Tibial nerve (tissue), 4 donors: Measurements from ENCODE around the gene MEIS1. TPM values are rescaled to one million over a fixed set of nuclear protein-coding genes. Genes with fewer than 3 reads are reported as not detected.

Source experiments
- DNase-seq, 2 donors: peaks; one replicate each; pipeline ENCODE4 v3.0.0-alpha.2; 2019; ENCODE audit warnings: low spot score in 2 of 2
- H3K27ac ChIP-seq, 4 donors: fragments of 200-600 bp; sonication (generic) in 3 of 4; one replicate each; pipeline ENCODE4 v1.5.1; 2017 to 2019; ENCODE audit warnings: mild to moderate bottlenecking in 1 of 4
- H3K27me3 ChIP-seq, 2 donors: fragments of 200-600 bp; sonication (generic) in 1 of 2; one replicate each; pipeline versions ENCODE4 v1.5.1 to v1.6.0; 2017 to 2019
- H3K36me3 ChIP-seq, 3 donors: fragments of 200-600 bp; sonication (generic); one replicate each; pipeline ENCODE4 v1.5.1; 2018 to 2019
- H3K4me1 ChIP-seq, 4 donors: fragments of 200-600 bp; sonication (generic) in 3 of 4; one replicate each; pipeline ENCODE4 v1.5.1; 2017 to 2019
- H3K4me3 ChIP-seq, 4 donors: fragments of 200-600 bp; sonication (generic) in 3 of 4; one replicate each; pipeline ENCODE4 v1.5.1; 2017 to 2019; ENCODE audit warnings: mild to moderate bottlenecking in 1 of 4, moderate library complexity in 1 of 4
- H3K9me3 ChIP-seq, 4 donors: fragments of 200-600 bp; sonication (generic) in 3 of 4; one replicate each; pipeline ENCODE4 v1.5.1; 2017 to 2019
- EP300 ChIP-seq, 2 donors: sonication (generic); formaldehyde crosslinking; IDR thresholded peaks; one replicate each; pipeline ENCODE4 v1.6.1; 2017; ENCODE audit warnings: antibody characterized with exemption in 2 of 2, mild to moderate bottlenecking in 1 of 2
- POLR2A ChIP-seq, 2 donors: fragments of 450-650 bp; IDR thresholded peaks; one replicate each; pipeline ENCODE4 v1.6.1; 2017; ENCODE audit warnings: antibody characterized with exemption in 2 of 2, mild to moderate bottlenecking in 2 of 2, moderate library complexity in 2 of 2
- WGBS, 2 donors: methylation state at CpG; one replicate each; pipeline ENCODE4 v1.1.5; 2018; 5-methylcytosine and 5-hydroxymethylcytosine counted together
- total RNA-seq, 4 donors: library from RNA; depleted of rRNA; stranded (reverse); fragments of >200 nt; gene quantifications; one replicate each; pipeline ENCODE4 v1.1.0, GENCODE V29; 2016
- TF ChIP-seq, protein P1 (sequence below), 5 experiments: fragments of 200-600 bp in 3 of 5; fragments of 450-650 bp in 2 of 5; sonication (generic) in 3 of 5; IDR thresholded peaks; one replicate each; pipeline ENCODE4 v1.5.1; 2016 to 2019; ENCODE audit warnings: antibody characterized with exemption in 5 of 5, mild to moderate bottlenecking in 3 of 5, moderate library complexity in 2 of 5

MEIS1 gene
- total RNA-seq, 4 donors from 2014 or later = 9.0 to 18.4 (median 12.5) TPM

DNA sequence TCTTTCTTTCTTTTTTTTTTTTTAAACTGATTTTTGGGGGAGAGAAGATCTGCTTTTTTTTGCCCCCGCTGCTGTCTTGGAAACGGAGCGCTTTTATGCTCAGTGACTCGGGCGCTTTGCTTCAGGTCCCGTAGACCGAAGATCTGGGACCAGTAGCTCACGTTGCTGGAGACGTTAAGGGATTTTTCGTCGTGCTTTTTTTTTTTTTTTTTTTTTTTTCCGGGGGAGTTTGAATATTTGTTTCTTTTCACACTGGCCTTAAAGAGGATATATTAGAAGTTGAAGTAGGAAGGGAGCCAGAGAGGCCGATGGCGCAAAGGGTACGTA lies 587 bp downstream of the MEIS1 start:
- H3K27me3 ChIP-seq = peaks cover 0 to 9% of the 10 kb centered on the region in 2 donors
- no peaks in the 10 kb centered on the region for H3K9me3 ChIP-seq
- peak overlapping the region; percentile 48 to 74 (median 62) for H3K4me3 ChIP-seq
- WGBS, 2 donors = 3 to 7% methylated on average over 15 of the region's 15 CpGs
- H3K36me3 ChIP-seq = no peaks in the 10 kb centered on the region
- TF ChIP-seq, protein P1, sequence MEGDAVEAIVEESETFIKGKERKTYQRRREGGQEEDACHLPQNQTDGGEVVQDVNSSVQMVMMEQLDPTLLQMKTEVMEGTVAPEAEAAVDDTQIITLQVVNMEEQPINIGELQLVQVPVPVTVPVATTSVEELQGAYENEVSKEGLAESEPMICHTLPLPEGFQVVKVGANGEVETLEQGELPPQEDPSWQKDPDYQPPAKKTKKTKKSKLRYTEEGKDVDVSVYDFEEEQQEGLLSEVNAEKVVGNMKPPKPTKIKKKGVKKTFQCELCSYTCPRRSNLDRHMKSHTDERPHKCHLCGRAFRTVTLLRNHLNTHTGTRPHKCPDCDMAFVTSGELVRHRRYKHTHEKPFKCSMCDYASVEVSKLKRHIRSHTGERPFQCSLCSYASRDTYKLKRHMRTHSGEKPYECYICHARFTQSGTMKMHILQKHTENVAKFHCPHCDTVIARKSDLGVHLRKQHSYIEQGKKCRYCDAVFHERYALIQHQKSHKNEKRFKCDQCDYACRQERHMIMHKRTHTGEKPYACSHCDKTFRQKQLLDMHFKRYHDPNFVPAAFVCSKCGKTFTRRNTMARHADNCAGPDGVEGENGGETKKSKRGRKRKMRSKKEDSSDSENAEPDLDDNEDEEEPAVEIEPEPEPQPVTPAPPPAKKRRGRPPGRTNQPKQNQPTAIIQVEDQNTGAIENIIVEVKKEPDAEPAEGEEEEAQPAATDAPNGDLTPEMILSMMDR (IDR thresholded peaks at IDR 0.05) = no peak
- TF ChIP-seq POLR2A (IDR thresholded peaks at IDR 0.05) = no peak
- TF ChIP-seq EP300 (IDR thresholded peaks at IDR 0.05) = no peak
- H3K27ac ChIP-seq = peak overlapping the region in 3 of 4 donors; percentile 77 to 88 (median 81)
- DNase-seq = no peak
- H3K4me1 ChIP-seq = peaks cover 0 to 49% (median 6%) of the 10 kb centered on the region in 4 donors

DNA sequence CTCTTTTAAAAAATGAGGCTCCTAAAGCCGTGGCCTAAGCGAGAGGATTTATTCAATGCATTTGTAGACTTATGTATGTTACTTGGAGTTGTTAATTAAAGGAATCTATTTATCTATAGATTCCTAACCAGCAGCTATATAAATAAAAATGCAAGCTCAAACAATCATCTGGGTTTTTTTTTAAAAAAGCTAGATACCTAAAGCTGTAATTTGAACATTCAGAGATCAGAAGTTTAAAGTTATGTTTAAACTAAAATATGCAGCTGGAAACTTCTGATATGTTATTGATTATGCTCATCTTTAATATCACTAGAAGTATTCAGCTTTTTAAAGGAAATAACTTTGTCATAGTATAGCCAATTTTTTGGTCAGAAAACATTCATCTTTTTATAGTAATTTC lies 1.0 kb downstream of the MEIS1 start:
- TF ChIP-seq EP300 (IDR thresholded peaks at IDR 0.05) = no peak
- TF ChIP-seq, protein P1 (IDR thresholded peaks at IDR 0.05) = no peak
- TF ChIP-seq POLR2A (IDR thresholded peaks at IDR 0.05) = no peak
- H3K4me1 ChIP-seq = peaks cover 0 to 53% (median 6%) of the 10 kb centered on the region in 4 donors
- no peaks in the 10 kb centered on the region for H3K36me3 ChIP-seq
- peaks cover 0 to 9% of the 10 kb centered on the region in 2 donors for H3K27me3 ChIP-seq
- DNase-seq = no peak
- H3K4me3 ChIP-seq = peak overlapping the region; percentile 48 to 74 (median 62)
- WGBS, 2 donors = 13 to 21% methylated on average over 2 of the region's 2 CpGs
- peak overlapping the region in 3 of 4 donors; percentile 77 to 88 (median 81) for H3K27ac ChIP-seq
- H3K9me3 ChIP-seq = no peaks in the 10 kb centered on the region

DNA sequence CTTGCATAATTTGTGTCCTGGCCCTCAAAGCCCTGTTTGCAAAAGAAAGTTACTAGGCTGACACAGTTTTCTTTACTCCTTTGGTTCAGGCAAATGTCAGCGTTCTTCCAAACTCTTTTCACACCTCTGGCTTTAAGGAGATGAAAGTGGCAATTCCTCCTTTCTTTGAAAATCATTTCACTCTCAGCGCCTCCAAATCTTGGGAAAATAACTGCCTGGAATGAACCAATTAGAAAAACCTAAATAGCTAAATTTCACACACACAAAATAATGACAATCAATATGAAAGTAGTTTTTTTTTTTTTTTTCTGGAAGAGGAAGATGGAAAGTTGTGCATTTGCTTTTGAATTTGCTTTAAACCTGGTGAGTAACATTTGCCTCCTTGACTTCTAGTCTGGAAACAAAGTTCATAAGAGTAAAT lies 1.7 kb downstream of the MEIS1 start:
- Histone ChIP-seq H3K27me3 (peaks cover 0 to 9% of the 10 kb centered on the region in 2 donors), H3K36me3 (no peaks in the 10 kb centered on the region), H3K9me3 (no peaks in the 10 kb centered on the region), H3K4me1 (peaks cover 0 to 56% (median 6%) of the 10 kb centered on the region in 4 donors), H3K4me3 (peak overlapping the region in 3 of 4 donors; percentile 7 to 74 (median 47)), H3K27ac (peak overlapping the region in 2 of 4 donors; percentile 42 to 59)
- TF ChIP-seq, protein P1 (IDR thresholded peaks at IDR 0.05) = no peak
- no peak for TF ChIP-seq POLR2A (IDR thresholded peaks at IDR 0.05)
- no peak for TF ChIP-seq EP300 (IDR thresholded peaks at IDR 0.05)
- 54% methylated on average over 2 of the region's 2 CpGs for WGBS, 2 donors
- DNase-seq = no peak

DNA sequence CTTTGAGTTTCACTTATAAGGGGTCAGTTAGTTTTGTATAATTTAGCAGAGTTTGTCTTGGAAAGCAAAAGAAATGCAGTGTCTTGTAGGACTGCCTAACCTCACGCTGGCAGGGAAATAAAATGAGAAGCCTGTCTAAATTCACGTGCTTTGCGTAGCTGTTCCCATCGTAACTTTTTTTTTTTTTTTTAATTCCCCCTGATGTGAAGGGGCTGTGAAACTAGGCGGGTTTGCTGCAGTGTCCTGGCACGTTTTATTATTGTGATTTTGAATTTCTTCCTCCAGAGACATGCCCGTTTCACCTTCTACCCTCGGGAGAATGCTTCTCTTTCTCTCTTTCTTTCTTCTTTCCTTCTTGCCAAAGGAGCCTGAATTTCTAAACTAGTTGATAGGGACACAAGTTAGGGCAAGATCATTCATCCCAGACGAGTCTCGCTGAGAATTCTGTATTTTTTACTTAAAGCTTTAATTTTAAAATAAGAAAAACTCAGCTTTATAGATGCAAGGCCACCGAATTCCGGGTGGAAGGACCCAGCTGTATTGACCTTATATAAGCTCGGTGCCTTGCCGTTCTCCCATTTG lies 2.3 kb downstream of the MEIS1 start:
- Histone ChIP-seq H3K27ac (peak overlapping the region in 2 of 4 donors; percentile 23 to 59), H3K4me3 (peak overlapping the region in 3 of 4 donors; percentile 5 to 74 (median 47))
- 43 to 55% methylated on average over 14 of the region's 14 CpGs for WGBS, 2 donors

More for the DNA sequence above, 2.3 kb downstream of the MEIS1 start:
- peaks cover 0 to 9% of the 10 kb centered on the region in 2 donors for H3K27me3 ChIP-seq
- DNase-seq = no peak
- H3K4me1 ChIP-seq = peaks cover 0 to 53% (median 6%) of the 10 kb centered on the region in 4 donors
- no peaks in the 10 kb centered on the region for H3K36me3 ChIP-seq
- TF ChIP-seq EP300 (IDR thresholded peaks at IDR 0.05) (no peak), POLR2A (IDR thresholded peaks at IDR 0.05) (no peak)
- TF ChIP-seq, protein P1 (IDR thresholded peaks at IDR 0.05) = no peak
- H3K9me3 ChIP-seq = no peaks in the 10 kb centered on the region
